Tibial nerve (tissue), 3 donors: ENCODE measurements around the gene KIAA0232.

Experiments
- CTCF ChIP-seq, 5 experiments: fragments of 200-600 bp in 3 of 5; fragments of 450-650 bp in 2 of 5; sonication (generic) in 3 of 5; IDR thresholded peaks; one replicate each; pipeline ENCODE4 v1.5.1; 2016 to 2019; ENCODE audit warnings: antibody characterized with exemption in 5 of 5, mild to moderate bottlenecking in 3 of 5, moderate library complexity in 2 of 5
- POLR2A ChIP-seq, 2 donors: fragments of 450-650 bp; IDR thresholded peaks; one replicate each; pipeline ENCODE4 v1.6.1; 2017; ENCODE audit warnings: antibody characterized with exemption in 2 of 2, mild to moderate bottlenecking in 2 of 2, moderate library complexity in 2 of 2

- TF ChIP-seq POLR2A (IDR thresholded peaks at IDR 0.05) (no peak), CTCF (IDR thresholded peaks at IDR 0.05) (no peak)
These were observed 94.5 kb downstream of the KIAA0232 start for GRCh38 chr4:6877067-6877466.
